Gastrocnemius medialis (tissue), 4 donors: ENCODE results near the gene SGMS1. TPM values are rescaled to one million over a fixed set of nuclear protein-coding genes. Genes with fewer than 3 reads are reported as not detected.

Experiments used
- ATAC-seq, 2 donors: fragments of 150-250 bp; one replicate each; pipeline ENCODE4 v1.9.1; 2016
- DNase-seq, 2 donors: peaks; one replicate each; pipeline ENCODE4 v3.0.0-alpha.2; 2019
- H3K27ac ChIP-seq, 4 donors: fragments of 200-600 bp; sonication (generic); 1 replicate in 1 of 4; 2 replicates in 3 of 4; pipeline ENCODE4 v1.5.1; 2016 to 2018; ENCODE audit warnings: mild to moderate bottlenecking in 2 of 4, moderate library complexity in 1 of 4
- H3K27me3 ChIP-seq, 3 donors: fragments of 200-600 bp; sonication (generic) in 2 of 3; 1 replicate in 1 of 3; 2 replicates in 2 of 3; pipeline versions ENCODE4 v1.5.1 to v1.6.0; 2016 to 2019; ENCODE audit warnings: mild to moderate bottlenecking in 1 of 3, moderate library complexity in 1 of 3
- H3K36me3 ChIP-seq, 2 donors: fragments of 200-600 bp; sonication (generic) in 1 of 2; one replicate each; pipeline ENCODE4 v1.5.1; 2017 to 2018
- H3K4me1 ChIP-seq, 2 donors: fragments of 200-600 bp; sonication (generic) in 1 of 2; one replicate each; pipeline ENCODE4 v1.5.1; 2016 to 2017; ENCODE audit warnings: mild to moderate bottlenecking in 2 of 2
- H3K4me3 ChIP-seq, 4 donors: fragments of 200-600 bp; sonication (generic) in 3 of 4; 1 replicate in 1 of 4; 2 replicates in 3 of 4; pipeline ENCODE4 v1.5.1; 2016 to 2019; ENCODE audit warnings: mild to moderate bottlenecking in 2 of 4
- H3K9me3 ChIP-seq, 3 donors: fragments of 200-600 bp; sonication (generic) in 2 of 3; 1 replicate in 1 of 3; 2 replicates in 2 of 3; pipeline ENCODE4 v1.5.1; 2016 to 2019
- POLR2A ChIP-seq, 2 donors: fragments of 450-650 bp; IDR thresholded peaks; one replicate each; pipeline ENCODE4 v1.6.1; 2017; ENCODE audit warnings: antibody characterized with exemption in 2 of 2, mild to moderate bottlenecking in 2 of 2, moderate library complexity in 2 of 2
- in situ Hi-C, 4 donors: fragments of 200-750 bp; cut with MboI; loops; one replicate each; pipeline versions ENCODE4 v1.15.0 to v1.8.0; 2017; ENCODE audit warnings: low sequenced_read_pairs in 4 of 4
- intact Hi-C: fragments of 100-400 bp; cut with DNase I; formaldehyde crosslinking; loops from one replicate; pipeline ENCODE4 v1.15.1; 2023; ENCODE audit warnings: low total_unique reads
- total RNA-seq, 4 donors: library from RNA; depleted of rRNA; stranded (reverse); fragments of >200 nt; gene quantifications; one replicate each; pipeline versions ENCODE4 v1.1.0 to v1.2.3, GENCODE V29; 2016
- TF ChIP-seq, protein P1 (sequence below), 5 experiments: fragments of 450-650 bp in 3 of 5; fragments of 200-600 bp in 2 of 5; sonication (generic) in 2 of 5; IDR thresholded peaks in 4 of 5; conservative IDR thresholded peaks in 1 of 5; 1 replicate in 4 of 5; 2 replicates in 1 of 5; pipeline ENCODE4 v1.5.1; 2016 to 2019; ENCODE audit warnings: antibody characterized with exemption in 5 of 5, mild to moderate bottlenecking in 3 of 5, moderate library complexity in 3 of 5

Gene SGMS1
- total RNA-seq, 4 donors from 2014 or later, result 17.6 to 30.7 (median 25.0) TPM

DNA sequence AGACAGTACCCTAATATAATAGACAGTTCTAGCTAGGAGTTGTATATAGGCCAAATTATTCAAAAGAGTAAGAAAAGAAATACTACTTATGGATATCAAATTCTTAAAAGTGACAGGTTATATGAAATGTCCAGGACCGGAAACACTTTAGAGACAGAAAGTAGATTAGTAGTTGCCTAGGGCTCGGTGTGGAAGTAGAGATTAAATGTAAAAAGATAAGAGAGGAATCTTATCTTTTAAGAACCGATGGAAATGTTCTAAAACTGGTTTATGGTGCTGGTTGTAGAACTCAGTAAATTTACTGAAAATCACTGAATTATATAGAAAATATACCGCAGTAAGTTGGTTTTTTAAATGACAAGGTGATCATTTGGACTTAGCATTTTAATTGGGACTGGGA, 224.9 kb downstream of the SGMS1 start:
- H3K4me1 ChIP-seq, result peaks cover 29 to 43% of the 10 kb centered on the region in 2 donors

DNA sequence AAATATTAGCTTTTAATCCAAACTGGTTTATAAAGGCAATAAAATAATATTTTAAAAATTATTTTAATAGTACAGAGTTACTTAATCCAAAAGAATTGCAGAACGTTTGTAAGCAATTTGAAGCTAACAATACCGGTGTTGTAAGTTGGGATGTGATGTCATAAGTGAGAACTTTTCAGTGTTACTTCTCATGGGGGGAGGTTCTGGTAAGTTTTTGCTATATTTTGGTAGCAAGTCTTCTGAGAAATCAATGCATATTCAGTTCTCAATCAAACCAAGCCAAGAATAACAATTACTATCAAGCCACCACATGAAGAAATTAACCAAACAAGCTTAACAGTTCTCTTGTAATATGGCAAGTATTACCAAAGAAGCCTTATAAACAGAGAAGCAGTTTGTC, 225.4 kb downstream of the SGMS1 start:
- Histone ChIP-seq H3K36me3 (no peaks in the 10 kb centered on the region), H3K27ac (no peak overlapping the region)

More for the DNA sequence above, 224.9 kb downstream of the SGMS1 start:
- ATAC-seq (no peak), DNase-seq (no peak)
- in situ Hi-C loops, result no loop called here
- intact Hi-C loops, result no loop called here
- no peak overlapping the region for H3K27ac ChIP-seq
- no peak for TF ChIP-seq POLR2A (IDR thresholded peaks at IDR 0.05)
- TF ChIP-seq, protein P1, sequence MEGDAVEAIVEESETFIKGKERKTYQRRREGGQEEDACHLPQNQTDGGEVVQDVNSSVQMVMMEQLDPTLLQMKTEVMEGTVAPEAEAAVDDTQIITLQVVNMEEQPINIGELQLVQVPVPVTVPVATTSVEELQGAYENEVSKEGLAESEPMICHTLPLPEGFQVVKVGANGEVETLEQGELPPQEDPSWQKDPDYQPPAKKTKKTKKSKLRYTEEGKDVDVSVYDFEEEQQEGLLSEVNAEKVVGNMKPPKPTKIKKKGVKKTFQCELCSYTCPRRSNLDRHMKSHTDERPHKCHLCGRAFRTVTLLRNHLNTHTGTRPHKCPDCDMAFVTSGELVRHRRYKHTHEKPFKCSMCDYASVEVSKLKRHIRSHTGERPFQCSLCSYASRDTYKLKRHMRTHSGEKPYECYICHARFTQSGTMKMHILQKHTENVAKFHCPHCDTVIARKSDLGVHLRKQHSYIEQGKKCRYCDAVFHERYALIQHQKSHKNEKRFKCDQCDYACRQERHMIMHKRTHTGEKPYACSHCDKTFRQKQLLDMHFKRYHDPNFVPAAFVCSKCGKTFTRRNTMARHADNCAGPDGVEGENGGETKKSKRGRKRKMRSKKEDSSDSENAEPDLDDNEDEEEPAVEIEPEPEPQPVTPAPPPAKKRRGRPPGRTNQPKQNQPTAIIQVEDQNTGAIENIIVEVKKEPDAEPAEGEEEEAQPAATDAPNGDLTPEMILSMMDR (IDR thresholded peaks at IDR 0.05 in 4 of 5, conservative IDR thresholded peaks at IDR 0.05 in 1 of 5), result no peak
- no peak overlapping the region for H3K4me3 ChIP-seq
- H3K36me3 ChIP-seq, result no peaks in the 10 kb centered on the region
- H3K27me3 ChIP-seq, result no peaks in the 10 kb centered on the region
- no peaks in the 10 kb centered on the region for H3K9me3 ChIP-seq

DNA sequence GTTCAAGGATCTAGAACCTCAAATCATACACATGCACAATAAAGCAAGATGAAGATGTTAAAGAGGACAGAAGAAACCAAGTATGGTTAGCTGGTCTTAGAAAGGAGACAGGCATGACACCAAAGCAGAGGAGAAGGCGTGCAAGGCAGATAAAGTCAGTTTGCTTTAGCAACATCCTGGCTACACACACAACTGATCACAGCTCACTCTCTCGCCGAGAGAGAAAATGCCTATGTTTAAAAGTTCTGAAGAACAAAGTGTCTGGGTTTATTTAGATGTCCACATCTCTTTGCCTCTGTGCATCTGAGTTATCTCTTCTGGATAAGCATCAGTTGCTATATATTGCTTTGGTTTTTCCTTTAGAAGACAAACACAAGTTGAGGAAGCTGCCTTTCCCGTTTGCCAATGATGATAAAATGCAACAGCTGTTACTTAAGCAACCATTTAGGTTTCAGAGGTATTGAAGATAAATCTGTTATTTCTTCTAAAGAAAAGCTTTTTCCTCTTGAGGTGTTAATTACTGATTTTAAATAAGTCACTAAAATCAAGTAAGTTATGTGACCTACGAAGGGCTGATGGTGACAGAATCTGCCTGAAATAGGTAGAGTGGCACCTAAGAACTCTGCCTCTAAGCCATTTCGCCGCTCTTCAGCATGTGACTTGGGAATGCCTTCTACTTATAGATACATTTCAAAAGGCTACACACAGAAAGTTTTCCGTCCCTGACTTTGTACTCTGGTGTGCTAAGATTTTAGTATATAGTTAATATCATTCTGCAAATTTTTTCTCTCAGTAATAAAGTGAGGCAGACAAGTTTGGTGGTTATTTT, 226.2 kb downstream of the SGMS1 start:
- TF ChIP-seq, protein P1 (IDR thresholded peaks at IDR 0.05 in 4 of 5, conservative IDR thresholded peaks at IDR 0.05 in 1 of 5), result no peak
- no peak for TF ChIP-seq POLR2A (IDR thresholded peaks at IDR 0.05)
- Histone ChIP-seq H3K9me3 (no peaks in the 10 kb centered on the region), H3K27ac (no peak overlapping the region), H3K4me3 (peak overlapping the region in 1 of 4 donors; percentile 8), H3K36me3 (no peaks in the 10 kb centered on the region), H3K4me1 (peaks cover 29 to 45% of the 10 kb centered on the region in 2 donors), H3K27me3 (no peaks in the 10 kb centered on the region)
- in situ Hi-C loops, result no loop called here
- intact Hi-C loops, result no loop called here
- DNase-seq (no peak), ATAC-seq (peak in 1 of 2 donors; percentile 47)

More for the DNA sequence above, 225.4 kb downstream of the SGMS1 start:
- H3K9me3 ChIP-seq, result no peaks in the 10 kb centered on the region
- TF ChIP-seq, protein P1 (IDR thresholded peaks at IDR 0.05 in 4 of 5, conservative IDR thresholded peaks at IDR 0.05 in 1 of 5), result no peak
- TF ChIP-seq POLR2A (IDR thresholded peaks at IDR 0.05), result no peak
- intact Hi-C loops, result no loop called here
- H3K27me3 ChIP-seq, result no peaks in the 10 kb centered on the region
- H3K4me3 ChIP-seq, result peak overlapping the region in 1 of 4 donors; percentile 8
- ATAC-seq (no peak), DNase-seq (no peak)
- in situ Hi-C loops, result no loop called here
- peaks cover 29 to 45% of the 10 kb centered on the region in 2 donors for H3K4me1 ChIP-seq

DNA sequence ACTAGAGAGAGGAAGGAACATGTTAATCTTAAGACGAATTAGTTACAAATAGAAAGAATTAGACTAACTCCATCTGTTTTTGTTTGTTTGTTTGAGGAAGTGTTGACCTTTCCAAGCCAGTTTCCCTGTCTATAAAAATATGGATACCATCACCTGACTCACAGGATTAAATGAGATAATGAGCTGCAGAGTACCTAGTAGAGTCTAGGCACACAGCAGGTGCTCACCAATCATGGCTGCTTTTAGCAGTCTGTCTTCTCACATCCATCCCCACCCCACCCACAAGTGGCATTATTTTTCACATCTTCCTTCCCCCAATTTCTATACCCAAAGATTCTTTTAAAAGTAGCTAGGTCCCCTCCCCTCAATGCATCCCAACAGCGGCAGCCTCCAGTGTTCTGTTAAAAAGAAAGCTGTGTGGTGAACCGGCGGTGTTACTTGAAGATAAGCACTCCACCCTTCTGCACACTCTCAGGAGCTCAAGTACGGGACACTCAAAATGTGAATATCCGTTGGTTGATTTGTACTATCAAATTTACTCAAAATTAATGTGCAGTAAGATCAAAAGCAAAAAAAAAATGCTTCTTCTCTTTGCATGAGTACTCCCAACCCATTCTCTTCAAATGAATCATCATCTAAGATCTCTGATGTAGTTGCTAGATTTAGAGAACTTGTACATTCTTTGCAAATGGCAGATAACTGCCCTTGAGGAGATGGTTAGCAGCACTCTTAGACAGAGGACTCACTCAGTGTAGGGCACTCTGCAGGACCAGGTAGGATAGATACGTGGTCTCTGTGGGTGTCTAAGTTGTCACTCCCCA, 227.1 kb downstream of the SGMS1 start:
- Histone ChIP-seq H3K4me3 (no peak overlapping the region), H3K27ac (no peak overlapping the region), H3K36me3 (no peaks in the 10 kb centered on the region), H3K9me3 (no peaks in the 10 kb centered on the region), H3K27me3 (no peaks in the 10 kb centered on the region), H3K4me1 (peaks cover 29 to 45% of the 10 kb centered on the region in 2 donors)
- DNase-seq (no peak), ATAC-seq (no peak)
- intact Hi-C loops (no loop called here), in situ Hi-C loops (no loop called here)
- TF ChIP-seq POLR2A (IDR thresholded peaks at IDR 0.05), result no peak
- TF ChIP-seq, protein P1 (IDR thresholded peaks at IDR 0.05 in 4 of 5, conservative IDR thresholded peaks at IDR 0.05 in 1 of 5), result no peak
